Ishikawa (cell line): ENCODE results near the gene SLC16A2.

ENCODE experiments used
- CEBPB ChIP-seq: IDR thresholded peaks from 2 replicates; pipeline ENCODE4 v1.6.1; 2012
- CREB1 ChIP-seq: IDR thresholded peaks from 2 replicates; pipeline ENCODE4 v1.6.1; 2012; ENCODE audit warnings: low read depth
- EGR1 ChIP-seq: IDR thresholded peaks from 2 replicates; pipeline ENCODE4 v1.6.1; 2012
- EP300 ChIP-seq: IDR thresholded peaks from 2 replicates; pipeline ENCODE4 v1.6.1; 2012; ENCODE audit warnings: borderline replicate concordance
- FOXM1 ChIP-seq: IDR thresholded peaks from 2 replicates; pipeline ENCODE4 v1.6.1; 2012; ENCODE audit warnings: low read depth, borderline replicate concordance
- NFIC ChIP-seq: IDR thresholded peaks from 2 replicates; pipeline ENCODE4 v1.6.1; 2012
- RAD21 ChIP-seq: IDR thresholded peaks from 2 replicates; pipeline ENCODE4 v1.6.1; 2012; ENCODE audit warnings: low read depth
- TAF1 ChIP-seq: IDR thresholded peaks from 2 replicates; pipeline ENCODE4 v1.6.1; 2012; ENCODE audit warnings: low read depth, mild to moderate bottlenecking
- TCF12 ChIP-seq: IDR thresholded peaks from 2 replicates; pipeline ENCODE4 v1.6.1; 2012; ENCODE audit warnings: low read depth
- TEAD4 ChIP-seq: IDR thresholded peaks from 2 replicates; pipeline ENCODE4 v1.6.1; 2012
- YY1 ChIP-seq: IDR thresholded peaks from 2 replicates; pipeline ENCODE4 v1.6.1; 2012; ENCODE audit warnings: low read depth
- TF ChIP-seq, protein P1 (sequence below): IDR thresholded peaks from 2 replicates; pipeline ENCODE4 v1.6.1; 2012; ENCODE audit warnings: low read depth, mild to moderate bottlenecking
- TF ChIP-seq, protein P2 (sequence below): IDR thresholded peaks from 2 replicates; pipeline ENCODE4 v1.6.1; 2012
- TF ChIP-seq, protein P3 (sequence below): IDR thresholded peaks from 2 replicates; pipeline ENCODE4 v1.6.1; 2012

DNA sequence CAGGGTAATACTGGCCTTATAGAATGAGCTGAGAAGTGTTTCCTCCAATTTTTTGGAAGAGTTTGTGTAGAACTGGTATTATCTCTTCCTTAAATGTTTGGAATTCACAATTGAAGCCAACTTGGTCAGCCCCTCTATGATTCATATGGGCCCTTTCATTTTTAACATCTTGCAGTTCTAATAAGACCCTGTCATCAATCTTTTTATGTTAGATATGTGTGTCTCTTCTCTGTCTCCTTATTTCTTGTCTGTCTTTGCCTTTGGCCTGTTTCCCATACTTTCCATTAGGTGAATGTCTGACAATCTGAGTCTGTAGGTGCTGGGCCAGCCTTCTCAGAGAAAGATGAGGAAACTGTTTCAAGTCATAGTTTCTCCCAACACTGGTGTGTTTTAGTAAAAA is 88.7 kb downstream of the SLC16A2 start:
- TF ChIP-seq TCF12 (no peak), CEBPB (no peak), CREB1 (no peak), TAF1 (no peak), EGR1 (no peak), EP300 (no peak), YY1 (no peak), FOXM1 (no peak), TEAD4 (no peak), RAD21 (no peak), NFIC (no peak)
- TF ChIP-seq, protein P1, sequence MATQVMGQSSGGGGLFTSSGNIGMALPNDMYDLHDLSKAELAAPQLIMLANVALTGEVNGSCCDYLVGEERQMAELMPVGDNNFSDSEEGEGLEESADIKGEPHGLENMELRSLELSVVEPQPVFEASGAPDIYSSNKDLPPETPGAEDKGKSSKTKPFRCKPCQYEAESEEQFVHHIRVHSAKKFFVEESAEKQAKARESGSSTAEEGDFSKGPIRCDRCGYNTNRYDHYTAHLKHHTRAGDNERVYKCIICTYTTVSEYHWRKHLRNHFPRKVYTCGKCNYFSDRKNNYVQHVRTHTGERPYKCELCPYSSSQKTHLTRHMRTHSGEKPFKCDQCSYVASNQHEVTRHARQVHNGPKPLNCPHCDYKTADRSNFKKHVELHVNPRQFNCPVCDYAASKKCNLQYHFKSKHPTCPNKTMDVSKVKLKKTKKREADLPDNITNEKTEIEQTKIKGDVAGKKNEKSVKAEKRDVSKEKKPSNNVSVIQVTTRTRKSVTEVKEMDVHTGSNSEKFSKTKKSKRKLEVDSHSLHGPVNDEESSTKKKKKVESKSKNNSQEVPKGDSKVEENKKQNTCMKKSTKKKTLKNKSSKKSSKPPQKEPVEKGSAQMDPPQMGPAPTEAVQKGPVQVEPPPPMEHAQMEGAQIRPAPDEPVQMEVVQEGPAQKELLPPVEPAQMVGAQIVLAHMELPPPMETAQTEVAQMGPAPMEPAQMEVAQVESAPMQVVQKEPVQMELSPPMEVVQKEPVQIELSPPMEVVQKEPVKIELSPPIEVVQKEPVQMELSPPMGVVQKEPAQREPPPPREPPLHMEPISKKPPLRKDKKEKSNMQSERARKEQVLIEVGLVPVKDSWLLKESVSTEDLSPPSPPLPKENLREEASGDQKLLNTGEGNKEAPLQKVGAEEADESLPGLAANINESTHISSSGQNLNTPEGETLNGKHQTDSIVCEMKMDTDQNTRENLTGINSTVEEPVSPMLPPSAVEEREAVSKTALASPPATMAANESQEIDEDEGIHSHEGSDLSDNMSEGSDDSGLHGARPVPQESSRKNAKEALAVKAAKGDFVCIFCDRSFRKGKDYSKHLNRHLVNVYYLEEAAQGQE = no peak
- TF ChIP-seq, protein P2, sequence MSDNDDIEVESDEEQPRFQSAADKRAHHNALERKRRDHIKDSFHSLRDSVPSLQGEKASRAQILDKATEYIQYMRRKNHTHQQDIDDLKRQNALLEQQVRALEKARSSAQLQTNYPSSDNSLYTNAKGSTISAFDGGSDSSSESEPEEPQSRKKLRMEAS = no peak
- TF ChIP-seq, protein P3, sequence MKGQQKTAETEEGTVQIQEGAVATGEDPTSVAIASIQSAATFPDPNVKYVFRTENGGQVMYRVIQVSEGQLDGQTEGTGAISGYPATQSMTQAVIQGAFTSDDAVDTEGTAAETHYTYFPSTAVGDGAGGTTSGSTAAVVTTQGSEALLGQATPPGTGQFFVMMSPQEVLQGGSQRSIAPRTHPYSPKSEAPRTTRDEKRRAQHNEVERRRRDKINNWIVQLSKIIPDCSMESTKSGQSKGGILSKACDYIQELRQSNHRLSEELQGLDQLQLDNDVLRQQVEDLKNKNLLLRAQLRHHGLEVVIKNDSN = no peak
